Testis (tissue), 3 donors: ENCODE results near the gene FMNL3. TPM values are rescaled to one million over a fixed set of nuclear protein-coding genes. Genes with fewer than 3 reads are reported as not detected.
"Not testable (repeated sequence)": the region's sequence is repeated elsewhere in the genome, so short reads cannot be mapped to it uniquely, and the experiment has no call there.

Experiments used
- DNase-seq: peaks from one replicate; pipeline ENCODE4 v3.0.0-alpha.2; 2019
- H3K27ac ChIP-seq, 2 donors: fragments of 200-600 bp; sonication (generic); one replicate each; pipeline ENCODE4 v1.5.1; 2019
- H3K27me3 ChIP-seq: fragments of 200-600 bp; sonication (generic); one replicate; pipeline ENCODE4 v1.5.1; 2019
- H3K36me3 ChIP-seq: fragments of 200-600 bp; sonication (generic); one replicate; pipeline ENCODE4 v1.5.1; 2017; ENCODE audit warnings: low read depth; ENCODE audit errors: missing control alignments
- H3K4me1 ChIP-seq: fragments of 200-600 bp; sonication (generic); one replicate; pipeline ENCODE4 v1.5.1; 2019
- H3K4me3 ChIP-seq, 2 donors: fragments of 200-600 bp; sonication (generic); one replicate each; pipeline ENCODE4 v1.5.1; 2017 to 2019
- H3K9me3 ChIP-seq: fragments of 200-600 bp; sonication (generic); one replicate; pipeline ENCODE4 v1.5.1; 2017
- POLR2A ChIP-seq: fragments of 450-650 bp; IDR thresholded peaks from one replicate; pipeline ENCODE4 v1.6.1; 2017; ENCODE audit warnings: antibody characterized with exemption, mild to moderate bottlenecking, moderate library complexity
- WGBS, 2 donors: methylation state at CpG; one replicate each; pipeline ENCODE4 v1.1.5; 2018; 5-methylcytosine and 5-hydroxymethylcytosine counted together
- intact Hi-C: fragments of 100-400 bp; cut with DNase I; formaldehyde crosslinking; loops from one replicate; pipeline ENCODE4 v1.15.1; 2023; ENCODE audit warnings: low total_unique reads
- polyA plus RNA-seq: library from polyadenylated mRNA; stranded (reverse); fragments of 350-450 nt; fragmentation: Illumina TruSeq; extraction: RNeasy Lipid Tissue Mini Kit (QIAGEN cat#74804); gene quantifications from one replicate; pipeline ENCODE4 v1.2.3, GENCODE V29; 2014; ENCODE audit warnings: low read depth, low replicate concordance; ENCODE audit not compliant: insufficient read depth
- total RNA-seq, 2 donors: library from RNA; depleted of rRNA; stranded (reverse); fragments of >200 nt; gene quantifications; one replicate each; pipeline ENCODE4 v1.2.3, GENCODE V29; 2016
- TF ChIP-seq, protein P1 (sequence below), 3 experiments: fragments of 450-650 bp in 2 of 3; fragments of 200-600 bp in 1 of 3; sonication (generic) in 1 of 3; IDR thresholded peaks; one replicate each; pipeline ENCODE4 v1.5.1; 2016 to 2019; ENCODE audit warnings: antibody characterized with exemption in 3 of 3, mild to moderate bottlenecking in 2 of 3, moderate library complexity in 1 of 3

The FMNL3 gene
- total and polyA plus RNA-seq, 3 donors from 2014 or later: 26.0 to 73.5 (median 40.5) TPM

DNA sequence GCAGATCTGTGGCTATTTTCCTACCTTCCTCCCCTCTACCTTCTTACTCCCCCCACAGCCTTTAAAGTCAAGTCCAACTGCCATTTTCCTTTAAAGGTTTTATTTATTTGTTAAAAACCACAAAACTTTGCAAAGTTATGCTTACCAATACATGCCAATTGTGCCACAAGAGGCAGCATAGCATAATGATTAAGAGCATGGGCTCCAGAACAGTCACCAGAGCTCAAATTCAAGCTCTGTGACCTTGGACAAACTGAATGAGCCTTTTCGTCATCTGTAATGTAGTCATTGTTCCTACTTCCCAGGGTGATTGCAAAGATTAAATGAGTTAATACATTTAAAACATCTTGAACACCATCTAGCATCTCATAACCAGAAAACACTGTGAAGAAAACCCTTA, 13.0 kb upstream of the FMNL3 start:
- WGBS, 2 donors: 31 to 37% methylated on average over 1 of the region's 1 CpG
- intact Hi-C loops: no loop called here
- TF ChIP-seq, protein P1, sequence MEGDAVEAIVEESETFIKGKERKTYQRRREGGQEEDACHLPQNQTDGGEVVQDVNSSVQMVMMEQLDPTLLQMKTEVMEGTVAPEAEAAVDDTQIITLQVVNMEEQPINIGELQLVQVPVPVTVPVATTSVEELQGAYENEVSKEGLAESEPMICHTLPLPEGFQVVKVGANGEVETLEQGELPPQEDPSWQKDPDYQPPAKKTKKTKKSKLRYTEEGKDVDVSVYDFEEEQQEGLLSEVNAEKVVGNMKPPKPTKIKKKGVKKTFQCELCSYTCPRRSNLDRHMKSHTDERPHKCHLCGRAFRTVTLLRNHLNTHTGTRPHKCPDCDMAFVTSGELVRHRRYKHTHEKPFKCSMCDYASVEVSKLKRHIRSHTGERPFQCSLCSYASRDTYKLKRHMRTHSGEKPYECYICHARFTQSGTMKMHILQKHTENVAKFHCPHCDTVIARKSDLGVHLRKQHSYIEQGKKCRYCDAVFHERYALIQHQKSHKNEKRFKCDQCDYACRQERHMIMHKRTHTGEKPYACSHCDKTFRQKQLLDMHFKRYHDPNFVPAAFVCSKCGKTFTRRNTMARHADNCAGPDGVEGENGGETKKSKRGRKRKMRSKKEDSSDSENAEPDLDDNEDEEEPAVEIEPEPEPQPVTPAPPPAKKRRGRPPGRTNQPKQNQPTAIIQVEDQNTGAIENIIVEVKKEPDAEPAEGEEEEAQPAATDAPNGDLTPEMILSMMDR (IDR thresholded peaks at IDR 0.05): no peak
- no peak for TF ChIP-seq POLR2A

DNA sequence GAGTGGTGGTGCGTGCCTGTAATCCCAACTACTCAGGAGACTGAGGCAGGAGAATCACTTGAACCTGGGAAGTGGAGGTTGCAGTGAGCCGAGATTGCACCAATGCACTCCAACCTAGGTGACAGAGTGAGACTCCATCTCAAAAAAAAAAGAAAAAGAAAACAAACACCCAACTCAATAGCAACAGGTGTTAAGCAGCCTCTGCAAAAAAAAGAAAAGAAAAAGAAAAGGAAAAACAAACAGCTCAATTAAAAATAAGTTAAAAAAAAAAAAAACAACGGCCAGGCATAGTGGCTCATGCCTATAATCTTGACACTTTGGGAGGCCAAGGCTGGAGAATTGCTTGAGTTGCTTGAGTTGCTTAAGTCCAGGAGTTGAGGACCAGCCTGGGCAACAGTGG, 10.6 kb upstream of the FMNL3 start:
- H3K27ac ChIP-seq, H3K36me3 ChIP-seq, H3K4me1 ChIP-seq, H3K9me3 ChIP-seq, H3K4me3 ChIP-seq, intact Hi-C loops, DNase-seq, H3K27me3 ChIP-seq: not testable (repeated sequence)
- WGBS, 2 donors: 84 to 91% methylated on average over 3 of the region's 3 CpGs

More for the DNA sequence above, 13.0 kb upstream of the FMNL3 start:
- H3K27ac ChIP-seq: no peak overlapping the region
- H3K9me3 ChIP-seq: no peaks in the 10 kb centered on the region
- H3K4me3 ChIP-seq: no peak overlapping the region
- H3K4me1 ChIP-seq: no peaks in the 10 kb centered on the region
- DNase-seq: no peak
- H3K36me3 ChIP-seq: no peaks in the 10 kb centered on the region
- H3K27me3 ChIP-seq: no peaks in the 10 kb centered on the region

DNA sequence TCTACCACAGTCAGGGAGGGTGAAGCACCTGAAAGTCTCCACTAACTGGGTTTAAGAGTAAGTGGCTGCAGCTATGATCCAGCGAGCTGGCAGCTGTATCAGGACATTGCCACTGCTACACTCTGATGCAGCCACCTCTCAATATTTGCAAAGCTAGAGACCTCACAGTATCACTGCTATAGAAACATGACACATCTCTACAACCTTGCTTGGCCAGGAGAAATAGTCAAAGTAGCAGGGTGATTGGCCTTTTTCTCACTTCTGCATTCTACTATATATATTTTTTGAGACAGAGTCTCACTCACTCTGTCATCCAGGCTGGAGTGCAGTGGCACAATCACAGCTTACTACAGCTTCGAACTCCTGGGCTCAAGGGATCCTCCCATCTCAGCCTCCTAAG, 9.3 kb upstream of the FMNL3 start:
- TF ChIP-seq POLR2A: no peak
- TF ChIP-seq, protein P1 (IDR thresholded peaks at IDR 0.05): no peak
- WGBS, 2 donors: 88 to 93% methylated on average over 2 of the region's 2 CpGs
- no peaks in the 10 kb centered on the region for H3K4me1 ChIP-seq
- H3K9me3 ChIP-seq: no peaks in the 10 kb centered on the region
- no peaks in the 10 kb centered on the region for H3K27me3 ChIP-seq
- no peak for DNase-seq
- no peak overlapping the region for H3K27ac ChIP-seq
- H3K4me3 ChIP-seq: no peak overlapping the region
- H3K36me3 ChIP-seq: no peaks in the 10 kb centered on the region
- intact Hi-C loops: no loop called here

DNA sequence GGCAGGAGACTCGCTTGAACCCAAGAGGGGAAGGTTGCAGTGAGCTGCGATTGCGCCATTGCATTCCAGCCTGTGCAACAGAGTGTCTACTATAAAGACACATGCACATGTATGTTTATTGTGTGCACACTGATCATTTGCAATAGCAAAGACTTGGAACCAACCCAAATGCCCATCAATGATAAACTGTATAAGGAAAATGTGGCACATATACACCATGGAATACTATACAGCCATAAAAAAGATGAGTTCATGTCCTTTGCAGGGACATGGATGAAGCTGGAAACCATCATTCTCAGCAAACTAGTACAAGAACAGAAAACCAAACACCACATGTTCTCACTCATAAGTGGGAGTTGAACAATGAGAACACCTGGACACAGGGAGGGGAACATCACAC, 6.7 kb upstream of the FMNL3 start:
- H3K4me3 ChIP-seq, intact Hi-C loops: not testable (repeated sequence)
- 95 to 97% methylated on average over 3 of the region's 3 CpGs for WGBS, 2 donors

DNA sequence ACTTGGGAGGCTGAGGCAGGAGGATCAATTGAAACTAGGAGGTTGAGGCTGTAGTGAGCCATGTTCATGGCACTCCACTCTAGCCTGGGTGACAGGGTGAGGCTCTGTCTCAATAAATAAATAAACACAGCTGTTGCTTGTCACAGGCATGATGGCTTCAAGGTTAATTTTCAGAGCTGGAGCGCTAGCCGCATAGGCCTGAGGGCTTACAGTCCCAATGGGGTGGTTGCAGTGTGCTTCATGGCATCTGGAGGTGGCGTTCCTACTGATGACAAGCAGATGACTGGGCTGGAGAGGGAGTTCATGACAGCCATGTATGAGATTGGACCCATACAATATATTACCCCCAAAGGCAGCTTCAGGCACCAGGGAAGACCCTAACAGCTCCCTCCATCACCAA, 1.6 kb upstream of the FMNL3 start:
- Histone ChIP-seq H3K27me3 (no peaks in the 10 kb centered on the region), H3K36me3 (no peaks in the 10 kb centered on the region), H3K9me3 (no peaks in the 10 kb centered on the region), H3K4me1 (peaks cover 13% of the 10 kb centered on the region), H3K27ac (no peak overlapping the region), H3K4me3 (no peak overlapping the region)
- TF ChIP-seq POLR2A: no peak
- TF ChIP-seq, protein P1 (IDR thresholded peaks at IDR 0.05): no peak
- 87 to 96% methylated on average over 3 of the region's 3 CpGs for WGBS, 2 donors
- intact Hi-C loops: no loop called here
- DNase-seq: no peak

More for the DNA sequence above, 6.7 kb upstream of the FMNL3 start:
- not testable (repeated sequence) for DNase-seq, H3K36me3 ChIP-seq, H3K27me3 ChIP-seq, H3K9me3 ChIP-seq, H3K27ac ChIP-seq, H3K4me1 ChIP-seq

DNA sequence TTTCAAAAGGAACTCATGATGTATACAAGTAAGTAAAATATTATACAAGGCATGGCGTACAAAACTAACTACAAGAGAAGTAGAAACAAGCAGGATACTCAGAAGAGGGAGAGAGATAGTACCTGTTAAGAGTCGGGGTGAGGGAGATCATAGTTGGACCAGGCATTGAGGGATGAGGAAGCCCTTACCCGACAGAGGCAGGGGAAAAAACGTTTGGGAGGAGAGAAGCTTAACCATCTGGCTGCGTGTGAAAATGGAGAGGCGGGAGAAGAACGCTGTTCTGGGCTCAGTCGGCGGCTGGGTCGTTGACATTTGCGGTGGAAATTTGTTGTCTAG, 575 bp upstream of the FMNL3 start:
- Histone ChIP-seq H3K4me1 (peaks cover 24% of the 10 kb centered on the region), H3K4me3 (peak overlapping the region; percentile 25 to 95), H3K27ac (peak overlapping the region in 1 of 2 donors; percentile 98), H3K36me3 (no peaks in the 10 kb centered on the region), H3K27me3 (no peaks in the 10 kb centered on the region), H3K9me3 (no peaks in the 10 kb centered on the region)
- intact Hi-C loops: loop anchor here (2.0 kb wide), 1 partner anchor 61 kb away; no protein-coding TSS in a partner anchor
- no peak for TF ChIP-seq POLR2A
- TF ChIP-seq, protein P1 (IDR thresholded peaks at IDR 0.05): no peak
- DNase-seq: no peak
- WGBS, 2 donors: 28 to 35% methylated on average over 11 of the region's 11 CpGs
